HG03280 (cell line): ENCODE data around the gene DYNC1H1.
A peak's percentile ranks its signal among the peaks of the same experiment; 100 is the strongest.

Source experiments
- ATAC-seq: cut with Tn5 transposase; IDR thresholded peaks from one replicate; pipeline ENCODE4 v1.9.1; 2021; ENCODE audit warnings: mild to moderate bottlenecking, moderate library complexity; ENCODE audit not compliant: unreplicated experiment

The DYNC1H1 gene

GRCh38 chr14:101939646-101940170, 24.7 kb upstream of the DYNC1H1 start:
- no peak for ATAC-seq

GRCh38 chr14:101944451-101944850, 19.9 kb upstream of the DYNC1H1 start:
- no peak for ATAC-seq

GRCh38 chr14:101945171-101945570, 19.2 kb upstream of the DYNC1H1 start:
- no peak for ATAC-seq

GRCh38 chr14:101947577-101947903, 16.8 kb upstream of the DYNC1H1 start:
- ATAC-seq = peak; percentile 8

GRCh38 chr14:101947904-101948665, 16.3 kb upstream of the DYNC1H1 start:
- peak; percentile 97 for ATAC-seq

- no peak for ATAC-seq
Measured at GRCh38 chr14:101948666-101949216, 15.6 kb upstream of the DYNC1H1 start.

GRCh38 chr14:101950100-101950499, 14.3 kb upstream of the DYNC1H1 start:
- ATAC-seq = no peak

GRCh38 chr14:101950516-101951215, 13.7 kb upstream of the DYNC1H1 start:
- ATAC-seq = no peak

- no peak for ATAC-seq
Measured at GRCh38 chr14:101953151-101953550, 11.2 kb upstream of the DYNC1H1 start.

GRCh38 chr14:101954501-101954900, 9.9 kb upstream of the DYNC1H1 start:
- ATAC-seq = no peak

GRCh38 chr14:101955695-101956161, 8.6 kb upstream of the DYNC1H1 start:
- ATAC-seq = no peak

GRCh38 chr14:101956179-101956885, 8.0 kb upstream of the DYNC1H1 start:
- ATAC-seq = no peak

- ATAC-seq = no peak
Measured at GRCh38 chr14:101957406-101958234, 6.8 kb upstream of the DYNC1H1 start.

- ATAC-seq = no peak
Measured at GRCh38 chr14:101958418-101959180, 5.8 kb upstream of the DYNC1H1 start.

GRCh38 chr14:101959277-101959676, 5.1 kb upstream of the DYNC1H1 start:
- ATAC-seq = no peak

- no peak for ATAC-seq
Measured at GRCh38 chr14:101960225-101960624, 4.1 kb upstream of the DYNC1H1 start.

- no peak for ATAC-seq
Measured at GRCh38 chr14:101961011-101961721, 3.2 kb upstream of the DYNC1H1 start.

GRCh38 chr14:101961746-101962502, 2.4 kb upstream of the DYNC1H1 start:
- no peak for ATAC-seq
